HepG2 (cell line): ENCODE measurements around the gene PHKB. TPM values are rescaled to one million over a fixed set of nuclear protein-coding genes. Genes with fewer than 3 reads are reported as not detected.

Experiments
- ATAC-seq: fragments of 200-7000 bp; cut with Tn5 transposase; 3 replicates; pipeline ENCODE4 v1.9.1; 2020; ENCODE audit warnings: mild to moderate bottlenecking, moderate library complexity
- BruUV-seq: library from RNA; stranded (reverse); fragments of 400-500 nt; replicated peaks from 2 replicates; lab custom pipeline; 2021; lab: Mats Ljungman, UMichigan
- CTCF ChIA-PET: fragments of 300-600 bp; formaldehyde crosslinking; extraction: SDS; loops from one replicate; lab custom pipeline; 2021; ENCODE audit warnings: low total read pairs, inconsistent platforms, low intra/inter-chr PET ratio; lab: Yijun Ruan, JAX
- POLR2A ChIA-PET: fragments of 350-600 bp; sonication (Branson Sonifier 250); formaldehyde crosslinking; loops from one replicate; lab custom pipeline; 2020; ENCODE audit warnings: antibody characterized with exemption, inconsistent platforms; lab: Yijun Ruan, JAX
- DNase-seq: peaks from one replicate; pipeline ENCODE4 v3.0.0-alpha.2; 2015; ENCODE audit warnings: low spot score
- FAIRE-seq: peaks from 3 replicates; lab custom pipeline; 2011; peaks lifted over from hg19 to GRCh38; lab: Jason Lieb, UNC
- H2AFZ ChIP-seq: one replicate; pipeline ENCODE4 v1.6.1; 2011; ENCODE audit warnings: low read length, inconsistent platforms
- H3K27ac ChIP-seq: fragments of 300-600 bp; 3 replicates; pipeline ENCODE4 v1.8.0; 2011; ENCODE audit warnings: mixed run types, mild to moderate bottlenecking, mixed read lengths, low read length, inconsistent platforms; ENCODE audit not compliant: insufficient read depth; ENCODE audit errors: extremely low read length
- H3K27me3 ChIP-seq, 2 experiments: fragments of 200-600 bp in 1 of 2; 2 replicates in 1 of 2; 3 replicates in 1 of 2; pipeline versions ENCODE4 v1.6.0 to v1.8.0; 2011; ENCODE audit warnings: low read length in 2 of 2, mild to moderate bottlenecking in 2 of 2, moderate library complexity in 2 of 2, inconsistent platforms in 1 of 2; ENCODE audit not compliant: insufficient read depth in 2 of 2, control insufficient read depth in 1 of 2
- H3K36me3 ChIP-seq, 2 experiments: fragments of 200-600 bp in 1 of 2; replicated peaks in 1 of 2; 2 replicates in 1 of 2; 3 replicates in 1 of 2; pipeline versions ENCODE4 v1.5.1 to v1.8.0; 2011; ENCODE audit warnings: low read length in 2 of 2, inconsistent platforms in 1 of 2; ENCODE audit not compliant: insufficient read depth in 2 of 2, control insufficient read depth in 1 of 2
- H3K4me1 ChIP-seq: 2 replicates; pipeline ENCODE4 v1.5.1; 2012; ENCODE audit warnings: low read length, inconsistent platforms; ENCODE audit not compliant: insufficient read depth
- H3K4me2 ChIP-seq: 2 replicates; pipeline ENCODE4 v1.6.0; 2011; ENCODE audit warnings: low read depth, low read length, inconsistent platforms
- H3K4me3 ChIP-seq, 3 experiments: fragments of 200-600 bp in 1 of 3; sonication (generic), shearing (Covaris generic) in 1 of 3; replicated peaks in 1 of 3; 2 replicates each; pipeline ENCODE4 v1.5.1; 2011 to 2016; ENCODE audit warnings: low read length in 3 of 3, inconsistent platforms in 2 of 3, low read depth in 2 of 3, mild to moderate bottlenecking in 2 of 3, control low read depth in 1 of 3, mixed read lengths in 1 of 3; ENCODE audit not compliant: insufficient read depth in 1 of 3
- H3K79me2 ChIP-seq: one replicate; pipeline ENCODE4 v1.6.1; 2011; ENCODE audit warnings: low read length, inconsistent platforms; ENCODE audit not compliant: insufficient read depth
- H3K9ac ChIP-seq: 2 replicates; pipeline ENCODE4 v1.6.0; 2011; ENCODE audit warnings: mild to moderate bottlenecking, low read depth, low read length, inconsistent platforms; ENCODE audit not compliant: insufficient read depth
- H3K9me3 ChIP-seq: 2 replicates; pipeline ENCODE4 v1.5.1; 2012; ENCODE audit warnings: mild to moderate bottlenecking, low read length
- H4K20me1 ChIP-seq: 2 replicates; pipeline ENCODE4 v1.6.0; 2011; ENCODE audit warnings: inconsistent platforms, mild to moderate bottlenecking, low read length, moderate library complexity; ENCODE audit not compliant: insufficient read depth
- CBX1 ChIP-seq: IDR thresholded peaks from one replicate; pipeline ENCODE4 v1.6.1; 2016; ENCODE audit warnings: antibody characterized with exemption, low read depth
- HOXA9 ChIP-seq: sonication (generic); formaldehyde crosslinking; IDR thresholded peaks from 2 replicates; pipeline ENCODE4 v1.8.1; 2022; ENCODE audit warnings: missing genetic modification reagents, mild to moderate bottlenecking, moderate library complexity, borderline replicate concordance
- LBX2 ChIP-seq: sonication (generic); formaldehyde crosslinking; IDR thresholded peaks from 2 replicates; pipeline ENCODE4 v1.5.0; 2020; ENCODE audit warnings: missing genetic modification reagents, mild to moderate bottlenecking, borderline replicate concordance
- NFAT5 ChIP-seq: sonication (generic); formaldehyde crosslinking; IDR thresholded peaks from 2 replicates; pipeline ENCODE4 v1.4.0; 2020; ENCODE audit warnings: missing genetic modification reagents
- NFE2 ChIP-seq: sonication (generic); formaldehyde crosslinking; IDR thresholded peaks from 2 replicates; pipeline ENCODE4 v1.4.0; 2020; ENCODE audit warnings: missing genetic modification reagents
- SUZ12 ChIP-seq: fragments of 150-350 bp; IDR thresholded peaks from 2 replicates; pipeline ENCODE4 v1.6.1; 2014; ENCODE audit warnings: low read depth, low read length
- ZNF414 ChIP-seq: sonication (generic); formaldehyde crosslinking; IDR thresholded peaks from 2 replicates; pipeline ENCODE4 v1.5.0; 2020; ENCODE audit warnings: missing genetic modification reagents
- ZNF563 ChIP-seq: sonication (generic); formaldehyde crosslinking; IDR thresholded peaks from 2 replicates; pipeline ENCODE4 v1.8.0; 2022; ENCODE audit warnings: mild to moderate bottlenecking, moderate library complexity, missing genetic modification reagents
- ZNF629 ChIP-seq: sonication (generic); formaldehyde crosslinking; conservative IDR thresholded peaks from 2 replicates; pipeline ENCODE4 v1.5.0; 2020; ENCODE audit warnings: missing genetic modification reagents
- ZNF644 ChIP-seq: IDR thresholded peaks from 2 replicates; pipeline ENCODE4 v1.6.1; 2016; ENCODE audit warnings: low read depth
- ZSCAN21 ChIP-seq: sonication (generic); formaldehyde crosslinking; IDR thresholded peaks from 2 replicates; pipeline ENCODE4 v1.8.0; 2022; ENCODE audit warnings: mild to moderate bottlenecking, missing genetic modification reagents, moderate library complexity, borderline replicate concordance
- WGBS: methylation state at CpG from one replicate; pipeline ENCODE4 v1.1.6; 2017; ENCODE audit warnings: low lambda C conversion rate; 5-methylcytosine and 5-hydroxymethylcytosine counted together
- in situ Hi-C: cut with HindIII; loops from 2 replicates; pipeline ENCODE4 v1.10.0; 2017; ENCODE audit warnings: low pct_unique_long_range_greater_than_20kb; ENCODE audit not compliant: extremely low pct_ligation_motif_present
- intact Hi-C: fragments of 100-400 bp; cut with micrococcal nuclease; formaldehyde crosslinking; loops from one replicate; pipeline ENCODE4 v1.10.0; 2022; ENCODE audit not compliant: unreplicated experiment
- polyA plus RNA-seq, 8 experiments: library from polyadenylated mRNA; depleted of rRNA in 3 of 8; stranded (reverse) in 7 of 8; unstranded in 1 of 8; fragments of >200 nt; fragmentation: Illumina TruSeq in 4 of 8; extraction: Trizol in 4 of 8; gene quantifications; 2 replicates each; pipeline versions ENCODE4 v1.2.1 to v1.2.3, GENCODE V29; 2011 to 2016; ENCODE audit warnings: low read depth in 4 of 8, missing spikeins in 1 of 8, mixed read lengths in 1 of 8; ENCODE audit not compliant: insufficient read depth in 1 of 8
- total RNA-seq, 5 experiments: library from RNA; depleted of rRNA; stranded (reverse); fragments of >200 nt; fragmentation: Illumina TruSeq; extraction: Trizol; gene quantifications; 2 replicates each; pipeline ENCODE4 v1.2.3, GENCODE V29; 2016; ENCODE audit warnings: low read depth in 1 of 5

Gene PHKB
- total and polyA plus RNA-seq, 2 of the 13 experiments (the other 11 are each of a cell fraction or from before 2014, with no cell fraction given), result 66.0 to 80.8 TPM

- peak; percentile 71 for TF ChIP-seq ZNF629 (CRISPR knock-in tag)
- no peak for TF ChIP-seq SUZ12
- WGBS, result 98% methylated on average over 5 of the region's 5 CpGs
- no peaks in the 10 kb centered on the region for H4K20me1 ChIP-seq
- ChIA-PET POLR2A (interaction anchor here (1.1 kb wide), 1 partner anchor 28 kb away, joined by 3 read pairs; no protein-coding TSS in a partner anchor), CTCF (no interaction called here)
- ATAC-seq (no peak), DNase-seq (no peak), FAIRE-seq (no peak)
- H3K4me2 ChIP-seq, result no peak overlapping the region
- H3K9ac ChIP-seq, result no peak overlapping the region
- H3K4me3 ChIP-seq, result no peak overlapping the region
- intact Hi-C loops, result no loop called here
- no peak overlapping the region for H2AFZ ChIP-seq
- no TSS peak for BruUV-seq
- no peaks in the 10 kb centered on the region for H3K79me2 ChIP-seq
- H3K4me1 ChIP-seq, result peaks cover 26% of the 10 kb centered on the region
- in situ Hi-C loops, result no loop called here
- 0 out of 2 replicates have a peak, but pooled peaks cover 6% of the 10 kb centered on the region for H3K9me3 ChIP-seq
- no peak overlapping the region for H3K27ac ChIP-seq
- peaks cover 2 to 15% of the 10 kb centered on the region in 2 experiments; a peak in 2 of 5 replicates for H3K36me3 ChIP-seq
- H3K27me3 ChIP-seq, result no peaks in the 10 kb centered on the region
These were observed 170.0 kb downstream of the PHKB start for GRCh38 chr16:47631131-47631530.

GRCh38 chr16:47634126-47634525 is 173.0 kb downstream of the PHKB start:
- H3K27ac ChIP-seq, result peak overlapping the region; percentile 38
- 0 out of 2 replicates have a peak, but pooled peaks cover 6% of the 10 kb centered on the region for H3K9me3 ChIP-seq
- no peak for FAIRE-seq
- no peak overlapping the region for H2AFZ ChIP-seq
- ChIA-PET POLR2A (interaction anchor here (1.9 kb wide), 1 partner anchor 23 kb away, joined by 8 read pairs; no protein-coding TSS in a partner anchor), CTCF (no interaction called here)
- H4K20me1 ChIP-seq, result no peaks in the 10 kb centered on the region
- peak; percentile 87 for DNase-seq
- no peak overlapping the region for H3K4me2 ChIP-seq
- whole genome bisulfite sequencing, result 97% methylated on average over 1 of the region's 1 CpG
- H3K4me1 ChIP-seq, result peaks cover 26% of the 10 kb centered on the region
- no peak overlapping the region for H3K4me3 ChIP-seq
- intact Hi-C loops, result no loop called here
- no peak overlapping the region for H3K9ac ChIP-seq
- in situ Hi-C loops, result no loop called here
- no peaks in the 10 kb centered on the region for H3K79me2 ChIP-seq
- no peaks in the 10 kb centered on the region for H3K27me3 ChIP-seq
- BruUV-seq, result no TSS peak
- peak; percentile 74 for ATAC-seq
- peaks cover 2 to 21% of the 10 kb centered on the region in 2 experiments; a peak in 2 of 5 replicates for H3K36me3 ChIP-seq
- TF ChIP-seq ZNF563, result no peak
- no peak for TF ChIP-seq LBX2 (CRISPR knock-in tag)
- TF ChIP-seq CBX1, result no peak
- TF ChIP-seq HOXA9 (CRISPR knock-in tag), result no peak
- TF ChIP-seq ZNF414 (CRISPR knock-in tag), result no peak
- no peak for TF ChIP-seq NFE2 (CRISPR knock-in tag)
- TF ChIP-seq NFAT5 (CRISPR knock-in tag), result no peak
- no peak for TF ChIP-seq ZSCAN21
- no peak for TF ChIP-seq ZNF644 (CRISPR knock-in tag)
